IMR-90 (cell line): ENCODE data around the gene CST3.

ENCODE experiments used
- MAFK ChIP-seq: IDR thresholded peaks from 2 replicates; pipeline ENCODE4 v1.6.1; 2012; ENCODE audit warnings: low read depth, low read length, improper control_type of control experiment
- MXI1 ChIP-seq: IDR thresholded peaks from 2 replicates; pipeline ENCODE4 v1.6.1; 2012; ENCODE audit warnings: low read depth, mild to moderate bottlenecking, low read length, moderate library complexity, borderline replicate concordance
- NFE2L2 ChIP-seq: fragments of 150-350 bp; IDR thresholded peaks from 2 replicates; pipeline ENCODE4 v1.6.1; 2016; ENCODE audit warnings: low read depth, mild to moderate bottlenecking, low read length
- POLR2A ChIP-seq: IDR thresholded peaks from 2 replicates; pipeline ENCODE4 v1.6.1; 2012; ENCODE audit warnings: mild to moderate bottlenecking, low read depth, low read length
- TF ChIP-seq, protein P1 (sequence below): conservative IDR thresholded peaks from 2 replicates; pipeline ENCODE4 v1.5.1; 2012; ENCODE audit warnings: mild to moderate bottlenecking, low read depth, low read length, improper control_type of control experiment
- TF ChIP-seq, protein P2 (sequence below): fragments of 150-350 bp; IDR thresholded peaks from 2 replicates; pipeline ENCODE4 v1.6.1; 2016; ENCODE audit warnings: low read depth, mild to moderate bottlenecking, low read length, moderate library complexity, borderline replicate concordance

DNA sequence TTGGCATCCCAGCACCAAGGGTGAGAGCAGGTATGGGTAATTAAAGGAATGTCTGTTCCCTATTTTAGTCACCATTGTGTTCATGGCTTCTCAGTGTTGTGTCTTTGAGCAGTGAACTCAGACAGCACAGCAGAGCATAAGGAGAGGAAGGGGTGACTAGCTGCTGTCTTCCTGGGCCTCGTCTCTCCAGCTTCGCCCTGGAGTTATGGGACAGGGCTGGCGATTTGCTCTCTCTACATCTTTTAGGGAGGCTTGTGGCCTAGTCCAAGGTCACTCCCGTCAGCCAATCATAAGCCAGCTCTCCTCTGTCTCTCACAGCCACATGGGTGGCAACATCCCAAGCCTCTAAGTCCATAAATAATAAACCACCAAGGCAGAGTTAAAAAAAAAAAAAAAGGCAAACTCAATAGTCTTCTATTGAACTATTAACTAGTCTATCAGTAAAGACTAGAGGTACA, 7.3 kb downstream of the CST3 start:
- TF ChIP-seq, protein P1, sequence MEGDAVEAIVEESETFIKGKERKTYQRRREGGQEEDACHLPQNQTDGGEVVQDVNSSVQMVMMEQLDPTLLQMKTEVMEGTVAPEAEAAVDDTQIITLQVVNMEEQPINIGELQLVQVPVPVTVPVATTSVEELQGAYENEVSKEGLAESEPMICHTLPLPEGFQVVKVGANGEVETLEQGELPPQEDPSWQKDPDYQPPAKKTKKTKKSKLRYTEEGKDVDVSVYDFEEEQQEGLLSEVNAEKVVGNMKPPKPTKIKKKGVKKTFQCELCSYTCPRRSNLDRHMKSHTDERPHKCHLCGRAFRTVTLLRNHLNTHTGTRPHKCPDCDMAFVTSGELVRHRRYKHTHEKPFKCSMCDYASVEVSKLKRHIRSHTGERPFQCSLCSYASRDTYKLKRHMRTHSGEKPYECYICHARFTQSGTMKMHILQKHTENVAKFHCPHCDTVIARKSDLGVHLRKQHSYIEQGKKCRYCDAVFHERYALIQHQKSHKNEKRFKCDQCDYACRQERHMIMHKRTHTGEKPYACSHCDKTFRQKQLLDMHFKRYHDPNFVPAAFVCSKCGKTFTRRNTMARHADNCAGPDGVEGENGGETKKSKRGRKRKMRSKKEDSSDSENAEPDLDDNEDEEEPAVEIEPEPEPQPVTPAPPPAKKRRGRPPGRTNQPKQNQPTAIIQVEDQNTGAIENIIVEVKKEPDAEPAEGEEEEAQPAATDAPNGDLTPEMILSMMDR = no peak
- no peak for TF ChIP-seq MAFK
- TF ChIP-seq POLR2A = no peak
- TF ChIP-seq, protein P2, sequence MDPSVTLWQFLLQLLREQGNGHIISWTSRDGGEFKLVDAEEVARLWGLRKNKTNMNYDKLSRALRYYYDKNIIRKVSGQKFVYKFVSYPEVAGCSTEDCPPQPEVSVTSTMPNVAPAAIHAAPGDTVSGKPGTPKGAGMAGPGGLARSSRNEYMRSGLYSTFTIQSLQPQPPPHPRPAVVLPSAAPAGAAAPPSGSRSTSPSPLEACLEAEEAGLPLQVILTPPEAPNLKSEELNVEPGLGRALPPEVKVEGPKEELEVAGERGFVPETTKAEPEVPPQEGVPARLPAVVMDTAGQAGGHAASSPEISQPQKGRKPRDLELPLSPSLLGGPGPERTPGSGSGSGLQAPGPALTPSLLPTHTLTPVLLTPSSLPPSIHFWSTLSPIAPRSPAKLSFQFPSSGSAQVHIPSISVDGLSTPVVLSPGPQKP = no peak
- TF ChIP-seq NFE2L2 = no peak
- no peak for TF ChIP-seq MXI1
